Upper lobe of left lung (tissue), 4 donors: ENCODE data around the gene KLF16.
A peak's percentile ranks its signal among the peaks of the same experiment; 100 is the strongest.

Experiments
- EP300 ChIP-seq, 4 donors: sonication (generic); formaldehyde crosslinking; IDR thresholded peaks; one replicate each; pipeline ENCODE4 v1.5.1; 2017; ENCODE audit warnings: antibody characterized with exemption in 4 of 4, control low read depth in 2 of 4
- TF ChIP-seq, protein P1 (sequence below), 6 experiments: fragments of 450-650 bp in 4 of 6; fragments of 200-600 bp in 2 of 6; sonication (generic) in 2 of 6; IDR thresholded peaks; one replicate each; pipeline ENCODE4 v1.5.1; 2016 to 2019; ENCODE audit warnings: antibody characterized with exemption in 6 of 6

DNA sequence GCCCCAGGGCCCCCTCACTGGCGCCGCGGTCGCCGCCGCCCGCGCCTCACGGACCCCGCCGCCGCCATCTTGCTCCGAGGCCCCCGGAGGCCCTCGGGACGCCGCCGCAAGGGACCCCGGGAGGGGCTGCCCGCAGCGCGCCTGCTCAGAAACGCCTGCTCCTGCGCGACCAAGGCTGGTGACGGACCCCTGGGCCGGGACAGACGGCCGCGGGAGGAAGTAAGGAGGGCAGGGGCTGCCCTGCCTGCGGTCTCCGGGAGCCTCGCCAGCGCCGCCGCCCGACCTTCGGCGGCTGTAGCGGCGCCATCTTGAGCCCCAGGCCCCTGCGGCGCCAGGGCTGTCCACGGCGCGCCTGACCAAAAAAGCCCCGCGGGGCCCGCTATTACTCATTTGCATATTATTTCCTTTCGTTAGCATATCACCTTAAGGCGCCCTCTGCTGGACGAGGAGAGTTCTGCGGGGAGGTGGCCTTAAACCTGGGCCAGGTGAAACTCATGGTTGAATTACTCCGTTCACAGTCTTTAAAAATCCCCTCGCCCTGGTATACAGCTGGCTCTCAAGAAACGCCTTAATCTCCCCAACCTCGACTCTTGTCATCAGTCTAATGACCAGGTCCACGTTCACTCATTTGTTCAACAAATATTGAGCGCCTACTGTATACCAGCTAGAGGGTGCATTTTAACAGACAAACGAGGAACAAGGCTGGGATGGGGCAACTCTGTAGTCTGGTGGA, 14.8 kb downstream of the KLF16 start, which contains the start of gene REXO1:
- TF ChIP-seq EP300 (IDR thresholded peaks at IDR 0.05) = no peak
- TF ChIP-seq, protein P1, sequence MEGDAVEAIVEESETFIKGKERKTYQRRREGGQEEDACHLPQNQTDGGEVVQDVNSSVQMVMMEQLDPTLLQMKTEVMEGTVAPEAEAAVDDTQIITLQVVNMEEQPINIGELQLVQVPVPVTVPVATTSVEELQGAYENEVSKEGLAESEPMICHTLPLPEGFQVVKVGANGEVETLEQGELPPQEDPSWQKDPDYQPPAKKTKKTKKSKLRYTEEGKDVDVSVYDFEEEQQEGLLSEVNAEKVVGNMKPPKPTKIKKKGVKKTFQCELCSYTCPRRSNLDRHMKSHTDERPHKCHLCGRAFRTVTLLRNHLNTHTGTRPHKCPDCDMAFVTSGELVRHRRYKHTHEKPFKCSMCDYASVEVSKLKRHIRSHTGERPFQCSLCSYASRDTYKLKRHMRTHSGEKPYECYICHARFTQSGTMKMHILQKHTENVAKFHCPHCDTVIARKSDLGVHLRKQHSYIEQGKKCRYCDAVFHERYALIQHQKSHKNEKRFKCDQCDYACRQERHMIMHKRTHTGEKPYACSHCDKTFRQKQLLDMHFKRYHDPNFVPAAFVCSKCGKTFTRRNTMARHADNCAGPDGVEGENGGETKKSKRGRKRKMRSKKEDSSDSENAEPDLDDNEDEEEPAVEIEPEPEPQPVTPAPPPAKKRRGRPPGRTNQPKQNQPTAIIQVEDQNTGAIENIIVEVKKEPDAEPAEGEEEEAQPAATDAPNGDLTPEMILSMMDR (IDR thresholded peaks at IDR 0.05) = peak; percentile 83 to 97 (median 93)
